Tibial nerve (tissue), 3 donors: ENCODE measurements around the gene HNRNPM.

Source experiments
- POLR2A ChIP-seq, 2 donors: fragments of 450-650 bp; IDR thresholded peaks; one replicate each; pipeline ENCODE4 v1.6.1; 2017; ENCODE audit warnings: antibody characterized with exemption in 2 of 2, mild to moderate bottlenecking in 2 of 2, moderate library complexity in 2 of 2
- TF ChIP-seq, protein P1 (sequence below), 5 experiments: fragments of 200-600 bp in 3 of 5; fragments of 450-650 bp in 2 of 5; sonication (generic) in 3 of 5; IDR thresholded peaks; one replicate each; pipeline ENCODE4 v1.5.1; 2016 to 2019; ENCODE audit warnings: antibody characterized with exemption in 5 of 5, mild to moderate bottlenecking in 3 of 5, moderate library complexity in 2 of 5

DNA sequence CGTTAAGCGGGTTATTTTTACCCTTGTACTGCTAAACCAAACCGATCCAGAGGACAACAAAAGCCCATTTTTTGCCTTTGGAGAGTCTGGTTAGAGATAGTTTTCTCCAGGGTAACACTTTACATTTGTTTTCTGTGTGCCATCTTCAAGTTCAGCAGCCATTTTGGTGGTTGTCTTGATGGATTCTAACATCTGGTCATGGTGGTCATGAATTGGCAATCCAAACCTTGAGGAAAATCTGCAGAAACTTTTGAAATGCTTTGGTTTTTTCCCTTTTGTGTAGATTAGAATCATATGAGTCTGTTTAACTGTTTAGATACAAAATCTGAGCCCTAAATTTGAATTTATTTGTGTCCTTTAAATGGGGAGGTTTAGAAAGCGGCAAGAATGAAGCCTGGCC lies 16.6 kb downstream of the HNRNPM start:
- TF ChIP-seq, protein P1, sequence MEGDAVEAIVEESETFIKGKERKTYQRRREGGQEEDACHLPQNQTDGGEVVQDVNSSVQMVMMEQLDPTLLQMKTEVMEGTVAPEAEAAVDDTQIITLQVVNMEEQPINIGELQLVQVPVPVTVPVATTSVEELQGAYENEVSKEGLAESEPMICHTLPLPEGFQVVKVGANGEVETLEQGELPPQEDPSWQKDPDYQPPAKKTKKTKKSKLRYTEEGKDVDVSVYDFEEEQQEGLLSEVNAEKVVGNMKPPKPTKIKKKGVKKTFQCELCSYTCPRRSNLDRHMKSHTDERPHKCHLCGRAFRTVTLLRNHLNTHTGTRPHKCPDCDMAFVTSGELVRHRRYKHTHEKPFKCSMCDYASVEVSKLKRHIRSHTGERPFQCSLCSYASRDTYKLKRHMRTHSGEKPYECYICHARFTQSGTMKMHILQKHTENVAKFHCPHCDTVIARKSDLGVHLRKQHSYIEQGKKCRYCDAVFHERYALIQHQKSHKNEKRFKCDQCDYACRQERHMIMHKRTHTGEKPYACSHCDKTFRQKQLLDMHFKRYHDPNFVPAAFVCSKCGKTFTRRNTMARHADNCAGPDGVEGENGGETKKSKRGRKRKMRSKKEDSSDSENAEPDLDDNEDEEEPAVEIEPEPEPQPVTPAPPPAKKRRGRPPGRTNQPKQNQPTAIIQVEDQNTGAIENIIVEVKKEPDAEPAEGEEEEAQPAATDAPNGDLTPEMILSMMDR (IDR thresholded peaks at IDR 0.05): no peak
- no peak for TF ChIP-seq POLR2A (IDR thresholded peaks at IDR 0.05)
